Right lobe of liver (tissue), 6 donors: ENCODE data around the gene PADI3. TPM values are rescaled to one million over a fixed set of nuclear protein-coding genes. Genes with fewer than 3 reads are reported as not detected.
A peak's percentile ranks its signal among the peaks of the same experiment; 100 is the strongest.

ENCODE experiments used
- ATAC-seq, 4 donors: fragments of 200-7000 bp; cut with Tn5 transposase; one replicate each; pipeline ENCODE4 v1.9.1; 2020; ENCODE audit warnings: mild to moderate bottlenecking in 4 of 4, moderate library complexity in 4 of 4
- DNase-seq, 3 donors: peaks; one replicate each; pipeline ENCODE4 v3.0.0-alpha.2; 2020
- H3K27ac ChIP-seq, 3 donors: fragments of 200-600 bp; one replicate each; pipeline ENCODE4 v1.8.0; 2022
- H3K27me3 ChIP-seq, 2 donors: fragments of 200-600 bp; one replicate each; pipeline ENCODE4 v1.8.0; 2022
- H3K36me3 ChIP-seq, 4 donors: fragments of 200-600 bp; sonication (generic) in 1 of 4; one replicate each; pipeline versions ENCODE4 v1.5.1 to v1.8.0; 2017 to 2022; ENCODE audit warnings: control low read depth in 1 of 4
- H3K4me1 ChIP-seq, 4 donors: fragments of 200-600 bp; sonication (generic) in 1 of 4; one replicate each; pipeline versions ENCODE4 v1.5.1 to v1.8.0; 2017 to 2022; ENCODE audit warnings: control low read depth in 1 of 4
- H3K4me3 ChIP-seq, 3 donors: fragments of 200-600 bp; one replicate each; pipeline ENCODE4 v1.8.0; 2022
- H3K9me3 ChIP-seq, 4 donors: fragments of 200-600 bp; sonication (generic) in 1 of 4; one replicate each; pipeline versions ENCODE4 v1.5.1 to v1.8.0; 2017 to 2022; ENCODE audit warnings: control low read depth in 1 of 4
- POLR2A ChIP-seq: fragments of 450-650 bp; IDR thresholded peaks from one replicate; pipeline ENCODE4 v1.6.1; 2017; ENCODE audit warnings: antibody characterized with exemption, mild to moderate bottlenecking
- WGBS: methylation state at CpG from one replicate; pipeline ENCODE4 v1.1.6; 2018; ENCODE audit warnings: low coverage, low lambda C conversion rate; ENCODE audit not compliant: insufficient coverage; ENCODE audit errors: missing lambda C conversion rate; 5-methylcytosine and 5-hydroxymethylcytosine counted together
- intact Hi-C, 2 donors: fragments of 100-400 bp; cut with DNase I; formaldehyde crosslinking; loops; one replicate each; pipeline versions ENCODE4 v1.11.2 to v1.14.1; 2022
- total RNA-seq, 6 experiments: library from RNA; depleted of rRNA in 2 of 6; stranded (reverse); fragments of >200 nt in 2 of 6; fragmentation: NEBNext Ultra II Directional in 3 of 6; extraction: Animal tissue kit (Norgen Biotek cat#: 25700) in 3 of 6; gene quantifications; one replicate each; pipeline versions ENCODE4 v1.1.0 to v1.2.4, GENCODE V29; 2016 to 2023
- TF ChIP-seq, protein P1 (sequence below), 4 donors: fragments of 200-600 bp in 3 of 4; fragments of 450-650 bp in 1 of 4; IDR thresholded peaks; one replicate each; pipeline versions ENCODE4 v1.5.1 to v1.8.0; 2016 to 2022; ENCODE audit warnings: antibody characterized with exemption in 4 of 4, mild to moderate bottlenecking in 2 of 4
- donor health status: DM: no; HTN: yes; CAD: no.
- donor health status: DM: no; HTN: no; CAD: no.
- donor health status: DM: no; HTN: no; CAD: no.
- donor health status: DM: no; HTN: yes; CAD: no.
- donor health status: DM: no; HTN: yes; CAD: no.

The PADI3 gene
- total RNA-seq, 6 experiments from 2014 or later, result not detected

DNA sequence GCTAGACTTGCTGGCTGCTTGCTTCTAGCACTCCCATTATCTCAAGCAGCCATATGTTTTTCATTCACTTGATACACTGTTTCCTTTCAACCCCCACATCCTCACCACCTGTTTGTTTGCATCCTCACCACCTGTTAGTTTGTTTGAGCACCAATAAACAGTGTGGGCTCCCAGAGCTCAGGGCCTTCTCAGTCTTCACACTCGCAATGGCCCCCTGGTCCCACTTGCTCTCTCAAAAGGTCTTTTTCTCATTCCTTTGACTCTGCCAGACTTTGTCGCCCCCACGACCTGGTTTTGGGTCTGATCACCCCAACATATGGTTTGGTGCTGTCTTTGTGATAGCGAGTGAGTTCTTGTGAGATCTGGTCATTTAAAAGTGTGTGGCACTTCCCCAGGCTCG lies 52.9 kb downstream of the PADI3 start:
- no peaks in the 10 kb centered on the region for H3K4me1 ChIP-seq
- no peak overlapping the region for H3K27ac ChIP-seq
- H3K4me3 ChIP-seq, result no peak overlapping the region
- no peaks in the 10 kb centered on the region for H3K36me3 ChIP-seq
- intact Hi-C loops, result no loop called here
- no peaks in the 10 kb centered on the region for H3K27me3 ChIP-seq
- H3K9me3 ChIP-seq, result no peaks in the 10 kb centered on the region
- 63% methylated on average over 5 of the region's 5 CpGs for WGBS
- DNase-seq (no peak), ATAC-seq (no peak)
- TF ChIP-seq, protein P1, sequence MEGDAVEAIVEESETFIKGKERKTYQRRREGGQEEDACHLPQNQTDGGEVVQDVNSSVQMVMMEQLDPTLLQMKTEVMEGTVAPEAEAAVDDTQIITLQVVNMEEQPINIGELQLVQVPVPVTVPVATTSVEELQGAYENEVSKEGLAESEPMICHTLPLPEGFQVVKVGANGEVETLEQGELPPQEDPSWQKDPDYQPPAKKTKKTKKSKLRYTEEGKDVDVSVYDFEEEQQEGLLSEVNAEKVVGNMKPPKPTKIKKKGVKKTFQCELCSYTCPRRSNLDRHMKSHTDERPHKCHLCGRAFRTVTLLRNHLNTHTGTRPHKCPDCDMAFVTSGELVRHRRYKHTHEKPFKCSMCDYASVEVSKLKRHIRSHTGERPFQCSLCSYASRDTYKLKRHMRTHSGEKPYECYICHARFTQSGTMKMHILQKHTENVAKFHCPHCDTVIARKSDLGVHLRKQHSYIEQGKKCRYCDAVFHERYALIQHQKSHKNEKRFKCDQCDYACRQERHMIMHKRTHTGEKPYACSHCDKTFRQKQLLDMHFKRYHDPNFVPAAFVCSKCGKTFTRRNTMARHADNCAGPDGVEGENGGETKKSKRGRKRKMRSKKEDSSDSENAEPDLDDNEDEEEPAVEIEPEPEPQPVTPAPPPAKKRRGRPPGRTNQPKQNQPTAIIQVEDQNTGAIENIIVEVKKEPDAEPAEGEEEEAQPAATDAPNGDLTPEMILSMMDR (IDR thresholded peaks at IDR 0.05), result no peak
- TF ChIP-seq POLR2A, result no peak

DNA sequence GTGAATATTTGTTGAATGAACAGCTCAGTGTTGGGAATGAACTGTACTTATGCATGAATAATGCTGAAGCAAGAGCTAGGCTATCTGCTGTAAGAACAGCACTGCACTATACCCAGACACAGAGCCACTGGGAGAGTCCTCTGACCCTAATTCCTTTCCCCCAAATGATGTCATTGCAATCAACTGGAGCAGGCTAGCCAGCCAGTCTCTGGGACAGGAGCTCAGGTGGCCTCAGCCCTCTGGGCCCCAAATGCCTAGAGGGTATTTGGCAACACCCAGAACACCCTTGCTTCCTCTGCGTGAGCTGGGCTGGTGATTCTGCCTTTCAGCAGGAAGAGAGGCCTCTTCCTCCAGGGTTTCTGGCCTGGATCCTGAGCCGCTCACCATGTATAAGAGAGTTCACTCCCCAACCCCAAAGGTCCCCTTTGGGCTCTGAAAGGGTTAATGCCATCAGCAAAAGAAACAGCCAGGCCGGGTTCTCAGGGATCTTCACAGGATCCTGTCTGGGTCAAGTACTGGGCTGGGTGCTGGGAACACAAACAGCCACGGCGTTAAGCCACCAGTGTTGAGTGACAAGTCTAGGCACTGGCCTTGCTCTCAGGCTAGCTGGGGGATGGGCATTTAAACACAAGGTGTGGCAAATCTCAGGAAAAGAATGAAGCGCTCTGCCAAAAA lies 55.4 kb downstream of the PADI3 start:
- no peak for ATAC-seq
- Histone ChIP-seq H3K4me3 (no peak overlapping the region), H3K4me1 (no peaks in the 10 kb centered on the region), H3K27me3 (no peaks in the 10 kb centered on the region), H3K36me3 (no peaks in the 10 kb centered on the region), H3K9me3 (no peaks in the 10 kb centered on the region), H3K27ac (no peak overlapping the region)
- TF ChIP-seq, protein P1 (IDR thresholded peaks at IDR 0.05), result no peak
- TF ChIP-seq POLR2A, result no peak
- WGBS, result 17% methylated on average over 4 of the region's 6 CpGs
- intact Hi-C loops, result no loop called here
- DNase-seq, result peak in 1 of 3 donors; percentile 35

DNA sequence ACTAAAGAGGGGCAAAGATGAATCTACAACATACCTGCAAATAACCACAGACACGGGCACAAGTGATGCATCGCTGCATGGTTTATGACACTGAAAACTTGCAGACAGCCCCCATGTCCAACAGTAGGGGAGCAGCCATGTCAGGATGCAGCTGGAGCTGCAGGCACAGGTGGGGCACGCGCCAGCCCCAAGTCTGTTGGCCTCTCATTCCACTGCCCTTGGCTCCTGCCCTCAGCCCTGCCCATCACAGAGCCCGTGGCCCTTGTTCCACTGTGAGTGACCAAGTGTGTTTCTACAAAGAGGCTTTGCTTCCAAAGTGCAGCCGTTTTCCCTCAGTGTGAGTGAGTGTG lies 55.9 kb downstream of the PADI3 start:
- Histone ChIP-seq H3K27ac (no peak overlapping the region), H3K4me3 (no peak overlapping the region), H3K27me3 (no peaks in the 10 kb centered on the region), H3K36me3 (no peaks in the 10 kb centered on the region), H3K9me3 (no peaks in the 10 kb centered on the region), H3K4me1 (no peaks in the 10 kb centered on the region)
- intact Hi-C loops, result no loop called here
- ATAC-seq (no peak), DNase-seq (peak in 1 of 3 donors; percentile 35)
- WGBS, result 57% methylated on average over 1 of the region's 6 CpGs
- TF ChIP-seq, protein P1 (IDR thresholded peaks at IDR 0.05), result no peak
- TF ChIP-seq POLR2A, result no peak

DNA sequence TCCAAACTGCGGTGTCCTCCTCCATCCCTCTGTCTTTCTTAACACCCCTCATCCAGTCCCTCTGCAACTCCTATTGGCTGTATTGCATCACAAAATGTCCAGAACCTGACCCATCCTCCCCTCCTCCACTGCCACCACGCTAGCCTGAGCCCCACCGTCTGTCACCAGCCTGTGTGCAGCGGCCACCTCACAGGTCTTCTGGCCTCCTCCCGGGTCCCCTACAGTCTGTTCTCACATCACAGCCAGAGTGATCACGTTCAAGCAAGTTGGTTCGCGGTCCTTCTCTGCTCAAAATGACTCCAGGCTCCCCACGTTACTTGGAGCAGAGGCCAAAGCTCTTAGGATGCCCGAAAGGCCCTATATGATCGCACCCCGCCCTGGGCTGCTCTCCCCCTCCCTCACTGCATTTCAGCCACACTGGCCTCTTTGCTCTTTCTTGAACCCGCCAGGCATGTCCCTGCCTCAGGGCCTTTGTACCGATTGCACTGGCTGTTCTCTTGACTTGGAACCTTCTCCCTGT lies 56.7 kb downstream of the PADI3 start:
- ATAC-seq, result no peak
- no peaks in the 10 kb centered on the region for H3K27me3 ChIP-seq
- 65% methylated on average over 12 of the region's 14 CpGs for WGBS
- TF ChIP-seq, protein P1 (IDR thresholded peaks at IDR 0.05), result no peak
- no peak for TF ChIP-seq POLR2A
- no peaks in the 10 kb centered on the region for H3K36me3 ChIP-seq
- H3K4me3 ChIP-seq, result no peak overlapping the region
- H3K9me3 ChIP-seq, result no peaks in the 10 kb centered on the region
- intact Hi-C loops, result no loop called here
- no peak overlapping the region for H3K27ac ChIP-seq
- peak in 1 of 3 donors; percentile 38 for DNase-seq
- H3K4me1 ChIP-seq, result no peaks in the 10 kb centered on the region
